Muscle layer of colon (tissue), 2 donors: Measurements from ENCODE around the gene DYNLRB1.
"Not testable (repeated sequence)": the region's sequence is repeated elsewhere in the genome, so short reads cannot be mapped to it uniquely, and the experiment has no call there.

ENCODE experiments used
- H3K27ac ChIP-seq: one replicate; pipeline ENCODE4 v1.7.0; 2013; ENCODE audit warnings: low read depth, mild to moderate bottlenecking, low read length, moderate library complexity
- H3K27me3 ChIP-seq, 2 donors: one replicate each; pipeline ENCODE4 v1.7.0; 2013; ENCODE audit warnings: low read length in 2 of 2, mild to moderate bottlenecking in 2 of 2; ENCODE audit not compliant: insufficient read depth in 2 of 2, control insufficient read depth in 1 of 2
- H3K36me3 ChIP-seq: one replicate; pipeline ENCODE4 v1.7.0; 2013; ENCODE audit warnings: mild to moderate bottlenecking, low read length; ENCODE audit not compliant: insufficient read depth
- H3K4me1 ChIP-seq: one replicate; pipeline ENCODE4 v1.7.0; 2013; ENCODE audit warnings: mild to moderate bottlenecking, low read length; ENCODE audit not compliant: insufficient read depth
- H3K4me3 ChIP-seq, 2 donors: one replicate each; pipeline ENCODE4 v1.7.0; 2013; ENCODE audit warnings: low read length in 2 of 2, low read depth in 1 of 2, mild to moderate bottlenecking in 1 of 2, moderate library complexity in 1 of 2
- H3K9ac ChIP-seq: one replicate; pipeline ENCODE4 v1.7.0; 2013; ENCODE audit warnings: low read length
- H3K9me3 ChIP-seq: one replicate; pipeline ENCODE4 v1.7.0; 2013; ENCODE audit warnings: mild to moderate bottlenecking, low read length
- donor health status: abdominal sarcoma.
- donor health status: Adenocarcinoma of cecum.

DYNLRB1 gene

DNA sequence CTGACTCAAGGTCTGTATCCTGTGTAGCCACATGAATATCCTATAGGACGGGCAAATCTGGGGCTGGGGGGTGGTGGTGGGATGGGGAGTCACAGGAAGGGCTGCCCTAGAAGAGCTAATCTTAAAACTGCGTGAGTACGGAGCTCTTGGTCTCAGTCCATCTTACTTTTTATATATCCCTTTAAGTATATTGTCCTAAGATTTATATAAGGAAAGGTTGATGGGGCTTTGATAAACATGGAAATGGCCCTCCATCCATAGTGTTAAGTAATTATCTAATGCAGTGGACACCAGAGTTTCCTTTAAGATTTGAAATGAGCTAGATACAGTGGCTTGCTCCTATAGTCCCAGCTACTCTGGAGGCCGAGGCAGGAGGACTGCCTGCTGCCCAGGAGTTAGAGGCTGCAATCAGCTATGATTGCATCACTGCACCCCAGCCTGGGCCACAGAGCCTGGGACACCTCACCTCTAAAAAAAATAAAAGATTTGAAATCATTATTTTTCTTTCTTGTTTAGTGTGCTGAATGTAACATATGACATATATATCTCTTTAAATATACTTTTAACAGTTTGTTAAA, 24.2 kb upstream of the DYNLRB1 start:
- Histone ChIP-seq H3K36me3 (peaks cover 52% of the 10 kb centered on the region), H3K27me3 (no peaks in the 10 kb centered on the region), H3K9me3 (no peaks in the 10 kb centered on the region), H3K27ac (no peak overlapping the region), H3K9ac (no peak overlapping the region), H3K4me3 (no peak overlapping the region), H3K4me1 (no peaks in the 10 kb centered on the region)

DNA sequence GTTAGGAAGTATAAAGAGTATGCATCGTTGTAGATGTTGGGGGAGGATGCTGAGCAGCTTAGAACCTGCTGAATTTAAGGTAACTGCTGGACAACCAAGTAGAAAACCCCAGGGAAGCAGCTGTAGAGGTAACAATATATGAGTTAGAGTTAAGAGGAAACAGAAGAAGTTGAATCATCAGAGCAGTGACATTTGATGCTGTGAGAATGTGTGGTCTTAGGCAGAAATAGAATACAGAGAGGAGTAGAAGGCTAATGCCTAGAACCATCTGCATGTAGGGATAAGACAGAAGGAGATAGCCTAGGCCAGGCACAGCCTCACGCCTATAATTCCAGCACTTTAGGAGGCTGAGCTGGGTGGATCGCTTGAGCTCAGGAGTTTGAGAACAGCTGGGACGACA, 22.6 kb upstream of the DYNLRB1 start:
- no peak overlapping the region for H3K9ac ChIP-seq
- peaks cover 62% of the 10 kb centered on the region for H3K36me3 ChIP-seq
- no peaks in the 10 kb centered on the region for H3K4me1 ChIP-seq
- no peak overlapping the region for H3K4me3 ChIP-seq
- H3K27ac ChIP-seq: no peak overlapping the region
- no peaks in the 10 kb centered on the region for H3K9me3 ChIP-seq
- no peaks in the 10 kb centered on the region for H3K27me3 ChIP-seq

DNA sequence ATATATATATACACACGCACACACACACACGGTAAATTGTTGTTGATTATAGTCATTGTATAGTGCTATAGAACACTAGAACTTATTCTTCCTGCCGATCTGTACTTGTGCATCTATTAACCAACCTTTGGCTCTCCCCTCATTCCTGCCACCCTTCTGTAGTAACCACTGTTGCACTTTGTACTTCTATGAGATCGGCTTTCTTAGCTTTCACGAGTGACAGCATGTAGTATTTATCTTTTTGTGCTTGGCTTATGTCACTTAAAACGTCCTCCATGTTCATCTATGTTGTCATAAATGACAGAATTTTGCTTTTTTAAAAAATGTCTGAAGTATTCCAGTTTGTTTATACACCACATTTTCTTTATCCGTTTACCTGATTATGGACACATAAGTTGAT, 20.9 kb upstream of the DYNLRB1 start:
- Histone ChIP-seq H3K4me3 (no peak overlapping the region), H3K9me3 (no peaks in the 10 kb centered on the region), H3K27me3 (no peaks in the 10 kb centered on the region), H3K36me3 (peaks cover 52% of the 10 kb centered on the region), H3K9ac (no peak overlapping the region), H3K4me1 (no peaks in the 10 kb centered on the region), H3K27ac (no peak overlapping the region)

DNA sequence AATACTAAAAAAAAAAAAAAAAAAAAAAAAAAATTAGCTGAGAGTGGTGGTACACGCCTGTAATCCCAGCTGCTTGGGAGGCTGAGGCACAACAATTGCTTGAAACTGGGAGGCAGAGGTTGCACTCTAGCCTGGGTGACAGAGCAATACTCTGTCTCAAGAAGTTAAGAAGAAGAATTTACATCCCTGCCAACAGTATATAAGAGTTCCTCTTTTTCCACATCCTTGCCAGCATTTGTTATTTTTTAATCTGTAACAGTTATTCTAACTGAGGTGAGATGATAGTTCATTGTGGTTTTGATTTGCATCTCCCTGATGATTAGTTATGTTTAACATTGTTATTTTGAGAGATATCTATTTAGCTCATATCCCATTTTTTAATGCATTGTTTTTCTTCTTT, 20.3 kb upstream of the DYNLRB1 start:
- Histone ChIP-seq H3K36me3 (peaks cover 51% of the 10 kb centered on the region), H3K4me1 (no peaks in the 10 kb centered on the region), H3K27ac (no peak overlapping the region), H3K9ac (no peak overlapping the region), H3K27me3 (no peaks in the 10 kb centered on the region), H3K9me3 (no peaks in the 10 kb centered on the region), H3K4me3 (no peak overlapping the region)

DNA sequence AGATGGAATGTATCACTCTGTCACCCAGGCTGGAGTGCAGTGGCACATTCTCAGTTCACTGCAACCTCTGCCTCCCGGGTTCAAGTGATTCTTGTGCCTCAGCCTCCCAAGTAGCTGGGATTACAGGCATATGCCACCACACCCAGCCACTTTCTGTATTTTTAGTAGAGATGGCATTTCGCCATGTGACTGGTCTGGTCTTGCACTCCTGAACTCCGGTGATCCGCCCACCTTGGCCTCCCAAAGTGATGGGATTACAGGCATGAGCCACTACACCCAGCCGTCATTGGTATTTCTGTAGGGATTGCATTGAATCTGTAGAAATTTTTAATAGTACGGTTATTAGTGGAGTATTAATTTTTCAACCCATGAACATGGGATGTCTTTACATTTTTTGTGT, 18.6 kb upstream of the DYNLRB1 start:
- H3K9me3 ChIP-seq, H3K4me3 ChIP-seq, H3K27ac ChIP-seq, H3K9ac ChIP-seq, H3K27me3 ChIP-seq, H3K4me1 ChIP-seq: not testable (repeated sequence)
- peaks cover 45% of the 10 kb centered on the region for H3K36me3 ChIP-seq

GRCh38 chr20:34500823-34501222, 15.4 kb upstream of the DYNLRB1 start:
- H3K4me3 ChIP-seq: no peak overlapping the region
- no peaks in the 10 kb centered on the region for H3K4me1 ChIP-seq
- no peaks in the 10 kb centered on the region for H3K27me3 ChIP-seq
- no peaks in the 10 kb centered on the region for H3K9me3 ChIP-seq
- peaks cover 37% of the 10 kb centered on the region for H3K36me3 ChIP-seq
- no peak overlapping the region for H3K27ac ChIP-seq
- no peak overlapping the region for H3K9ac ChIP-seq

GRCh38 chr20:34506480-34506879, 9.7 kb upstream of the DYNLRB1 start:
- Histone ChIP-seq H3K27me3 (no peaks in the 10 kb centered on the region), H3K4me1 (no peaks in the 10 kb centered on the region), H3K9ac (no peak overlapping the region), H3K27ac (no peak overlapping the region), H3K36me3 (peaks cover 20% of the 10 kb centered on the region), H3K4me3 (no peak overlapping the region), H3K9me3 (no peaks in the 10 kb centered on the region)

DNA sequence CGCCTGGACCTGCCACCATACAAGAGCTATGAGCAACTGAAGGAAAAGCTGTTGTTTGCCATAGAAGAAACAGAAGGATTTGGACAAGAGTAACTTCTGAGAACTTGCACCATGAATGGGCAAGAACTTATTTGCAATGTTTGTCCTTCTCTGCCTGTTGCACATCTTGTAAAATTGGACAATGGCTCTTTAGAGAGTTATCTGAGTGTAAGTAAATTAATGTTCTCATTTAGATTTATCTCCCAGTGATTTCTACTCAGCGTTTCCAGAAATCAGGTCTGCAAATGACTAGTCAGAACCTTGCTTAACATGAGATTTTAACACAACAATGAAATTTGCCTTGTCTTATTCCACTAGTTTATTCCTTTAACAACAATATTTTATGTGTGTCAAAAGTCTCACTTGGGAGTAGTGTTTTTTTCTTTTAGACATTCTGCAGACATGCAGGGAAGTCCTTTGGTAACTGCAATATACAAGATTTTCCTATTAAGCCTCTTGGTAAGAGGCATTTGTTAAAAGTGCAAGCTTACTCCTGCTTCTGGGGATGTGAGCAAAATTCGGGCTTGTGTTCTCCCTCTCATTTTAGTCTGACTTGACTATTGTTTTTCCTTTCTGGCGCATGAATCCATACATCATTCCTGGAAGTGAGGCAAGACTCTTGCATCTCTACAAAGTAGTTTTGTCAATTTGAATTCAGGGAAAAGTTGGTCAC, 8.4 kb upstream of the DYNLRB1 start:
- Histone ChIP-seq H3K4me1 (no peaks in the 10 kb centered on the region), H3K4me3 (no peak overlapping the region), H3K27me3 (no peaks in the 10 kb centered on the region), H3K9ac (no peak overlapping the region), H3K36me3 (peaks cover 20% of the 10 kb centered on the region), H3K9me3 (no peaks in the 10 kb centered on the region), H3K27ac (no peak overlapping the region)

DNA sequence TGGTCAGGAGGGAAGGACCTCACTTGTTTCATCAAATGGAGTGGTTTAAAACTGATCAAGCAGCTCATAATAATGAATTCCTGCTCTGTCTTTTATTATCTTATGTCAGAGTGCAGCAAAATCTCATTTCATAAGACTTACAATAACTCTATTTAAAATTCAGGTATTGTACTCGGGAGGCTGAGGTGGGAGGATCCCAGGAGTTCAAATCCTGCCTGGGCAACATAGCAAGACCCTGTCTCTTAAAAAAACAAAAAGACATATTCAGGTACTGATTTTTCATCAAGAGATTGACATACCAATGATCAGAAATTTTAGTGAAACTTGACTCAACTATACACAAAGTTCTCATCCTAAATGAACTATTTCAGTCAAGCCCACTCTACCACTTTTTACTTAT, 5.6 kb upstream of the DYNLRB1 start:
- no peaks in the 10 kb centered on the region for H3K27me3 ChIP-seq
- peaks cover 8% of the 10 kb centered on the region for H3K4me1 ChIP-seq
- no peaks in the 10 kb centered on the region for H3K9me3 ChIP-seq
- H3K9ac ChIP-seq: no peak overlapping the region
- H3K36me3 ChIP-seq: peaks cover 11% of the 10 kb centered on the region
- no peak overlapping the region for H3K27ac ChIP-seq
- H3K4me3 ChIP-seq: no peak overlapping the region

DNA sequence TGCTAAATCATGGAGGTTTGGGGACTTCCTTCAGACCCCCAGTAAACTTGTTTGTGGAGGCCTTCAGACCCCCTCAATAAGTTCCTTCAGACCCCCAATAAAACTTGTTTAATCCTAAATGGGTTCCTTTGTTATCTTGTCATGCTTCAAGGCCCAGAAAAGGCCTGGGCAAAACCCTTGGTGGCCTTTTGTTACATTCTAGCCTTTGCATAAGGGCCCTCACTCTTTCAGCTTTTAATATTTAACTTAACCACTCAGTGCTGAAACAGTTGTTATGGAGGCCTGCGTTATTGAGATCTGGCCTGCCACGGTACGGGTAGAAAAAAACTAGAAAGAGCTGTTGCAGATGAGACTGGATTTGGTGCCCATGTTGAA, 4.3 kb upstream of the DYNLRB1 start:
- no peak overlapping the region for H3K27ac ChIP-seq
- H3K4me3 ChIP-seq: no peak overlapping the region
- H3K9me3 ChIP-seq: no peaks in the 10 kb centered on the region
- no peak overlapping the region for H3K9ac ChIP-seq
- H3K36me3 ChIP-seq: peaks cover 11% of the 10 kb centered on the region
- H3K27me3 ChIP-seq: no peaks in the 10 kb centered on the region
- H3K4me1 ChIP-seq: peaks cover 8% of the 10 kb centered on the region

GRCh38 chr20:34512266-34512954, 3.8 kb upstream of the DYNLRB1 start:
- H3K9me3 ChIP-seq: no peaks in the 10 kb centered on the region
- H3K27ac ChIP-seq: no peak overlapping the region
- no peak overlapping the region for H3K4me3 ChIP-seq
- H3K27me3 ChIP-seq: no peaks in the 10 kb centered on the region
- H3K36me3 ChIP-seq: peaks cover 11% of the 10 kb centered on the region
- H3K9ac ChIP-seq: no peak overlapping the region
- H3K4me1 ChIP-seq: peaks cover 8% of the 10 kb centered on the region
